GM19467 (cell line): ENCODE data around the gene ALKBH2.
A peak's percentile ranks its signal among the peaks of the same experiment; 100 is the strongest.

Experiments used
- ATAC-seq: cut with Tn5 transposase; IDR thresholded peaks from one replicate; pipeline ENCODE4 v1.9.1; 2021; ENCODE audit warnings: mild to moderate bottlenecking, moderate library complexity; ENCODE audit not compliant: unreplicated experiment

ALKBH2 gene

DNA sequence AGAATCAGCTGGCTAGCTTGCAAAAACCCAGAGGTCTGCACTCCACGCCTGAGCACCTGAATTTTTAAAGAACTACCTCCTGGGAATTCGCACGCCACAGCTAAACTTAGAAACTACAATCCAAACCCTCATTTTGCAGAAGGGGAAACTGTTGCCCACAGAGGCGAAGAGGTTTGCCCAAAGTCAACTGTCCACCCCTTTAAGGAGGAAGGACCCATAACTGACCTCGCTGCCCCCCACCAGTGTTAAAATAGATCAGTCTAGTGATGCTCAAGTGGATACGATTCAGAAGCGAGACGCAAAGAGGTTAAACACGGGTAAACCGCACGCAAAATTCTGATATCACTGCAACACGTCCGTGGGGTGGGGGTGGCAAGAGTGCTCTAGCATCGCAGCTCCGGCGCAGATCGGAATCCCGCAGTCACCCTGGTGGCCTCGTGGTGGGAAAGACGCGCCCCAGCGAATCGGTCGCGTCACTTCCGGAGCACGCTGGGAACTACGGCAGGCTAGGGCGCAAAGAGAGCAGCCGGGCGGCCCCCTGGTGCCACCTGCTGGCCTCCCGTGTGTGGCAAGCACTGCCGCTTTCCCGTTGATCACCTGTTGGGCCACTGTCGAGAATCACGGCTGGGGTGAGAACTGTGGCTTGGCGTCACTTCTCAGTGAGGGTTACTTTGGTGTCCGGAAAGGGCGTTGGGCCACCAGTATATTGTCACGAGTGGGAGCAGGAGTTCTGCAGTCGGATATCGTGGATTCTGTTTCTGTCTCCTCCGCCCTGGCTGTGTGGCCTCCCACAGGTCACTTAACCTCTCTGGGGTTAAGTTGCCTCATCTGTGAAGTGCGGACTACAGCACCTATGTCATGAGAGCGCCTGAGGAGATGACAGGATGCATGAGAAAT, at the start of gene ALKBH2:
TSS of gene ALKBH2 (minus strand) at position 451 of the 897 bp plus-strand sequence. CDS start 686 bp downstream, outside the sequence.
- ATAC-seq, result peak; percentile 58

GRCh38 chr12:109140560-109140959, 47.3 kb upstream of the ALKBH2 start:
- no peak for ATAC-seq

GRCh38 chr12:109139791-109140190, 46.5 kb upstream of the ALKBH2 start:
- no peak for ATAC-seq

GRCh38 chr12:109139360-109139759, 46.1 kb upstream of the ALKBH2 start:
- ATAC-seq, result no peak

DNA sequence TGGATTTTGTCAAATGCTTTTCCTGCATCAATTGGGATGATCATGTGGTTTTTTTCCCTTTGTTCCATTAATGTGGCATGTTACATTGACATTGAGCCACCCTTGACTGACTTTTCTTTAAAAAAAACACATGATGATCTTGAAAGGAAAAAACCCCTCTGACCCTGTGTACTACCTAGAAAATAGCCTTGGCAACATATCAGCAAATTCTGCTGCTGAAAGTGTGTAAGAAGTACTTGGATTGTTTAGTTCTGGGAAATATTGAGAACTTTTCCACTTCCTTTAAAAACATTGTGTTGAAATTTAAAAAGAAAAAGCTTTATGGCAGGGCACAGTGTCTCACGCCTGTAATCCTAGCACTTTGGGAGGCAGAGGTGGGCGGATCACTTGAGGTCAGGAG, 43.8 kb upstream of the ALKBH2 start:
- ATAC-seq, result no peak

GRCh38 chr12:109134186-109134917, 41.1 kb upstream of the ALKBH2 start:
- ATAC-seq, result no peak

- ATAC-seq, result no peak
These were observed 38.1 kb upstream of the ALKBH2 start for GRCh38 chr12:109131154-109132050.

DNA sequence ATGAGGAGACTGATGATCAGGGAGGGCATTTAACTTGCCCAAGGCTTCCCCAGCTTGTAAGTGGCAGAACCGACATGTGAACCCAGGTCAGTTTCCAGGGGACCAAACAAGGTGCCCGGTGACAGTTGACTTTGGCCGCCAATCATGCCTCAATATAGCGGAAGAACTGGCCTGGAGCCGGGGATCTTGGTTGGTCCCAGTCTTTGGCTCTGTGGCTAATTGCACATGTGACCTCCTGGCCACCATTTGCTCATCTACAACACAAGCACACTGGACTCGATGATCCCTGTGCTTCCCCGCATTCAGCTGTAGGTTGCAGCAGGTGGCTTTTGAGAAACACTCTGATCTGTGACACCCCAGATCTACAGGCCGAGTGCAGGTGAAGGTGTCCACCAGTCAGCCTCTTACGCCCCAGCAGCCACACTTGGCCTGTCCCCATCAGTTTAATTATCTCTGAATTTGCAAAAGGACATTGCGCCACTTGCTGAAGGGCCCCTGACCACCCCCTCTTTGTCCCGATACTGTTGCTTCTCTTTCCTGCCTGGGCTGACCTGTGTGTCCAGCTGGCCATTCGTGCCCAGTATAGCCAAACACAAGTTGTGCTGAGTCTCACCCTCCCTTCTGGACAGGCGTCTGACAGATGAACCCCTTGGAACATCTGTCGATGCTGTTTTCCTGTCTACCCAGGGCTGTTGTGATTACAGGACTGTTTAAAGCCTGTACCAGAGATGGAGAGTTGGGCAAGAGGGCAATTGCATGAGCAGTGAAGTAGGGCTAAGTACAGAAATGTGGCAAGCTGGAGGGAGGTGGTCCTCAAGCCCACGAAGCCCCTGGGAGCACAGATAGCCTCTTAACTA, 37.3 kb upstream of the ALKBH2 start:
- ATAC-seq, result no peak

- no peak for ATAC-seq
These were observed 34.4 kb upstream of the ALKBH2 start for GRCh38 chr12:109127533-109128242.

DNA sequence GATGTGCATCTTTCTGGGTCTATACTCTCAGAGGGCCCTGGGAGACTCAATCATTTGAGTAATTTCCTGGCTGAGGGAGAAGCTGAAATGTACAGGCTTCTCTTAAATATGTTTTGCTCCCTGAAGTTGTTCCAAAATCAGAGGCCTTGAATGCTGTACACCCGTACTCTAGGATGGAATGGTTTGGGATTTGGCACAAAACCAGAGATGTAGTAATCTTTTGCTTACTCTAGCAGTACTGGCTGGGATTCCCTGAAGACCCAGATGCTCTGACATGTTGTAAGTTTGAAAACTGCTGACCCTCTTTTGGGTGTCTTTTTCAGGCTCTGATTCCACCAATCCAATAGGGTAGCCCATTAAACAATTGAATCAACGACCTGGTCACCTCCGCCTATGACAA, 33.5 kb upstream of the ALKBH2 start:
- no peak for ATAC-seq

- ATAC-seq, result no peak
These were observed 32.5 kb upstream of the ALKBH2 start for GRCh38 chr12:109125791-109126190.

DNA sequence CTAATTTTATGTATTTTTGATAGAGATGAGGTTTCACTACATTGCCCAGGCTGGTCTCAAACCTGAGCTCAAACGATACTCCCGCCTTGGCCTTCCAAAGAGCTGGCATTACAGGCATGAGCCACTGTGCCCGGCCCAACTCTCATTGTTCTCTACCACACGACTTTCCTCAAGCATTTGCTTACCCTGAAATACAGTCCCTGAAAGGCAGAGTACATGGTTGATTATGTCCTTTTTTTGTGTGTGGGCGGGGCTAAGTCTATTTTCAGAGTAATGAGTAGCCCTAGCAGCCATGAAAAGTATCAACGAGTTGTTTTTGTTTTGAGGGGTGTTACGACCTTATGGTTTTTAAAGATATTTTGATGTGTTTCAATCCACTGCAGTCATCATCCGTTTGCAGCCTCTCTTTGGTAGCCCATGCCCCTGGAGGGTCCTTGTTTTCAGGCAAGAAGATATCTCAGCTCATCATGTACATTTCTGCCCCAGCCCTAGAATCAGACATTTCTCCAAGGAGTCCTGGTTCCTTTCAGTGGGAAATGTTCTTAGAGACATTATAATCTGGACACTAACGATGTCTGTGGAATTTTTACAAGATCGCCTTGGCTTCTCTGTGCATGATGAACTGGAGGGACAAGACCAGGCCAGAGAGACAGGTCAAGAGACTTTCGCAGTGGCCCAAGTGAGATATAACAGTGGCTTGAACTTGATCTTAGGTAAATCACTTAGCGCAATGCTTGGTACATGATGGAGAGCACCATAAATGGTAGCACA, 31.8 kb upstream of the ALKBH2 start:
- ATAC-seq, result no peak

DNA sequence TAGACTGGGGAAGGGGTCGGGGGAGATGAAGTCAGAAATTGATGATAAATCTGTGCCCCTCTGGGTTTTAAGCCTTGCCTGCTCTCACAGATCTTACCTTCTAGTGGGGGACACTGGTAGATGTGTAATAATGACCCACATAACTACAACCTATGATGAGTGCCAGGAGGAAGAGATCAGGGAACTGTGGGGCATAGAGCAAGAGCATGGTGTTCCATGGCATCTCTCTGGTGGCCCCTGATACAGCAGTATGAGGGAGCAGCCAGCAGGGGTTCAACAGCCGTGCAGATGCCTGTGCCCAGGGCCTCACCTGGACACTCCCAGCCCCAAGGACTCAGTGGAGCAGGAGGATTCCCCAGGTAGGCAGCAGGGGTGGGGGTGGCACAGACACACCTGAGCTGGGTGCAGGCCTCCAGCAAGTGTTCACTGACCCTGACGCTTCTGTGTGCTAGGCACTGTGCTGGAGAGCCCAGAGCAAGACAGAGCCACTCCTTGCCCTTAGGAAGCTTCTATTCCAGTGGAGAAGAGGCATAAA, 28.1 kb upstream of the ALKBH2 start:
- ATAC-seq, result no peak

- ATAC-seq, result no peak
These were observed 27.3 kb upstream of the ALKBH2 start for GRCh38 chr12:109120557-109120956.

GRCh38 chr12:109120095-109120494, 26.8 kb upstream of the ALKBH2 start:
- no peak for ATAC-seq

GRCh38 chr12:109116611-109116949, 23.3 kb upstream of the ALKBH2 start:
- ATAC-seq, result no peak

- ATAC-seq, result no peak
These were observed 22.7 kb upstream of the ALKBH2 start, which contains the start of gene ACACB for GRCh38 chr12:109115758-109116610. Gene ACACB, plus strand, starts transcription at chr12:109116587. Its CDS starts 22,819 bp downstream, at chr12:109139406.

DNA sequence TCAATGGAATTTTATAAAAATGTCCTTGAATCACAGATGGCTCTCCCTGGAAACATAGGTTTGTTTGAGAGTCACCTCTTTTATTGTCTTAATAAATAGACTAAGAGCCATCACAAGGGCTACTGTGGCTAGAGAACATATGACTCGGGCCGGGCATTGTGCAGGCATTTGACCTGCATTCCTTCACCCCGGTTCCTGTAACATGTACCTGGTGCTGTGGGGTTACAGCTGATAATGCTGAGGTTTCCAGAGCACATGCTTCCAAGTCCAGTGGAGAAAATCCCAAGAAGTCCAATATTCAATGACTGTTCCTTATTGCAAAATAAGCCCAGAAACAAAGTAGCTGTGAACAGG, 22.1 kb upstream of the ALKBH2 start:
- ATAC-seq, result no peak
